Calu3 (cell line): ENCODE measurements around the gene APOBEC3H. TPM values are rescaled to one million over a fixed set of nuclear protein-coding genes. Genes with fewer than 3 reads are reported as not detected.

Experiments used
- BruUV-seq: library from RNA; stranded (reverse); fragments of 400-500 nt; replicated peaks from 2 replicates; lab custom pipeline; 2021; lab: Mats Ljungman, UMichigan
- CTCF ChIA-PET: fragments of 300-600 bp; sonication (Branson Sonifier 250); formaldehyde crosslinking; loops from one replicate; lab custom pipeline; 2022; ENCODE audit warnings: antibody characterized with exemption; lab: Charles Lee
- DNase-seq: peaks from one replicate; pipeline ENCODE4 v3.0.0; 2022
- H3K27ac Mint-ChIP-seq: one replicate; pipeline ENCODE4 v1.8.0; 2022; ENCODE audit warnings: mixed read lengths; ENCODE audit not compliant: unreplicated experiment
- H3K27me3 Mint-ChIP-seq: one replicate; pipeline ENCODE4 v1.8.0; 2022; ENCODE audit warnings: mixed read lengths; ENCODE audit not compliant: unreplicated experiment
- H3K36me3 Mint-ChIP-seq: one replicate; pipeline ENCODE4 v1.8.0; 2022; ENCODE audit warnings: mild to moderate bottlenecking, moderate library complexity, mixed read lengths; ENCODE audit not compliant: insufficient read depth, unreplicated experiment
- H3K4me1 Mint-ChIP-seq: one replicate; pipeline ENCODE4 v1.8.0; 2022; ENCODE audit warnings: mild to moderate bottlenecking, low read depth, mixed read lengths; ENCODE audit not compliant: unreplicated experiment
- H3K4me3 Mint-ChIP-seq: one replicate; pipeline ENCODE4 v1.8.0; 2022; ENCODE audit warnings: mild to moderate bottlenecking, low read depth, moderate library complexity, mixed read lengths; ENCODE audit not compliant: unreplicated experiment
- H3K9me3 Mint-ChIP-seq: one replicate; pipeline ENCODE4 v1.8.0; 2022; ENCODE audit warnings: low read depth, mixed read lengths; ENCODE audit not compliant: unreplicated experiment
- CTCF ChIP-seq: fragments of 200-600 bp; IDR thresholded peaks from one replicate; pipeline ENCODE4 v1.8.0; 2022; ENCODE audit warnings: antibody characterized with exemption; ENCODE audit not compliant: unreplicated experiment
- intact Hi-C: fragments of 100-400 bp; cut with micrococcal nuclease; formaldehyde crosslinking; loops from one replicate; pipeline ENCODE4 v1.10.0; 2022; ENCODE audit not compliant: unreplicated experiment
- total RNA-seq: library from RNA; stranded (reverse); gene quantifications from 2 replicates; pipeline ENCODE4 v1.2.3, GENCODE V29; 2022

The APOBEC3H gene
- total RNA-seq, 1 experiment from 2014 or later, result not detected

- Mint-ChIP-seq H3K27me3 (no peaks in the 10 kb centered on the region), H3K27ac (no peak overlapping the region), H3K4me1 (no peaks in the 10 kb centered on the region), H3K36me3 (peaks cover 14% of the 10 kb centered on the region), H3K4me3 (no peak overlapping the region), H3K9me3 (no peaks in the 10 kb centered on the region)
- CTCF ChIA-PET, result no interaction called here
- DNase-seq, result no peak
- BruUV-seq, result no TSS peak
- intact Hi-C loops, result no loop called here
- no peak for TF ChIP-seq CTCF
Observed at GRCh38 chr22:39132871-39133524, 36.0 kb downstream of the APOBEC3H start.

GRCh38 chr22:39133871-39134270 is 36.8 kb downstream of the APOBEC3H start:
- H3K4me3 Mint-ChIP-seq, result no peak overlapping the region
- H3K4me1 Mint-ChIP-seq, result no peaks in the 10 kb centered on the region
- BruUV-seq, result no TSS peak
- peaks cover 9% of the 10 kb centered on the region for H3K36me3 Mint-ChIP-seq
- H3K27ac Mint-ChIP-seq, result no peak overlapping the region
- intact Hi-C loops, result no loop called here
- no peaks in the 10 kb centered on the region for H3K9me3 Mint-ChIP-seq
- no peak for DNase-seq
- CTCF ChIA-PET, result no interaction called here
- no peaks in the 10 kb centered on the region for H3K27me3 Mint-ChIP-seq
- no peak for TF ChIP-seq CTCF

GRCh38 chr22:39134366-39135091 is 37.5 kb downstream of the APOBEC3H start:
- no peak for TF ChIP-seq CTCF
- CTCF ChIA-PET, result interaction anchor here (1.0 to 1.7 kb wide), 4 partner anchors 16 to 394 kb away, joined by 3 to 6 read pairs (median 4); no protein-coding TSS in a partner anchor
- H3K36me3 Mint-ChIP-seq, result peaks cover 4% of the 10 kb centered on the region
- no peak for DNase-seq
- H3K4me1 Mint-ChIP-seq, result no peaks in the 10 kb centered on the region
- no peaks in the 10 kb centered on the region for H3K9me3 Mint-ChIP-seq
- no TSS peak for BruUV-seq
- intact Hi-C loops, result no loop called here
- H3K27ac Mint-ChIP-seq, result no peak overlapping the region
- no peak overlapping the region for H3K4me3 Mint-ChIP-seq
- no peaks in the 10 kb centered on the region for H3K27me3 Mint-ChIP-seq

- intact Hi-C loops, result no loop called here
- DNase-seq, result peak; percentile 78
- H3K27me3 Mint-ChIP-seq, result no peaks in the 10 kb centered on the region
- H3K9me3 Mint-ChIP-seq, result no peaks in the 10 kb centered on the region
- H3K36me3 Mint-ChIP-seq, result no peaks in the 10 kb centered on the region
- CTCF ChIA-PET, result interaction anchor here (0.6 to 1.7 kb wide), 9 partner anchors 16 to 582 kb away, joined by 3 to 6 read pairs (median 3); partner anchors contain the start of gene RPL3
- peak; percentile 79 for TF ChIP-seq CTCF
- H3K4me3 Mint-ChIP-seq, result no peak overlapping the region
- H3K27ac Mint-ChIP-seq, result no peak overlapping the region
- BruUV-seq, result no TSS peak
- no peaks in the 10 kb centered on the region for H3K4me1 Mint-ChIP-seq
Observed at GRCh38 chr22:39135092-39135896, 38.2 kb downstream of the APOBEC3H start.
